Measurements from ENCODE around the gene DDC.

DDC gene

GRCh38 chr7:50413561-50413960 is 151.6 kb downstream of the DDC start:
- no peak for DNase-seq (ENCODE audit: low read depth)
- no peak for TF ChIP-seq CTCF (conservative IDR thresholded peaks at IDR 0.05; ENCODE audit: control insufficient read depth, insufficient read depth, low read depth, low read length)
- no peak overlapping the region for H3K4me3 ChIP-seq (ENCODE audit: control insufficient read depth, low read depth, low read length)

DNA sequence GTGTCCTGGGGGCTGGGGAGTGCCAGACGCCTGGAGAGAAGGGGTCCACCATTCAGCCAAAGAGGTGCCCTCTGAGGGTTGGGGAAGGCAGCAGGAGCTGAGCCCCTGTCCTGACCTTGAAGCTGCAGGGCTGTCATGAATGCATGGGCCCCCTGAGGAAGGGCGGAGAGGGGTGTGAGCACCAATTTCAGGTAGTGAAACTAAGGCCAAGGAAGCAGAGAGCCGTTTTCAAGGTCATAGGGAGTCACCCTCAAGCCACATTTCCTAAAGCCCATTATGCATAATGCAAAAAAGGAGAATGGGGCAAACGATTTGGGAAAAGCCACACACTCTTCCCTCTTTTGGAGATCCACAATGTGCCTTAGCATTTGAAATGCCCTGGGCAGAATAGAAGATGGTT is 152.2 kb downstream of the DDC start:
- no peak for TF ChIP-seq CTCF (conservative IDR thresholded peaks at IDR 0.05; ENCODE audit: control insufficient read depth, insufficient read depth, low read depth, low read length)
- no peak for DNase-seq (ENCODE audit: low read depth)

GRCh38 chr7:50411332-50411731 is 153.9 kb downstream of the DDC start:
- no peak for TF ChIP-seq CTCF (conservative IDR thresholded peaks at IDR 0.05; ENCODE audit: control insufficient read depth, insufficient read depth, low read depth, low read length)
- H3K4me3 ChIP-seq (ENCODE audit: control insufficient read depth, low read depth, low read length): no peak overlapping the region
- no peak for DNase-seq (ENCODE audit: low read depth)

More for the DNA sequence above, 152.2 kb downstream of the DDC start:
- H3K4me3 ChIP-seq (ENCODE audit: control insufficient read depth, low read depth, low read length): no peak overlapping the region

GRCh38 chr7:50409856-50410745 is 155.1 kb downstream of the DDC start:
- DNase-seq (ENCODE audit: low read depth): no peak
- TF ChIP-seq CTCF (conservative IDR thresholded peaks at IDR 0.05; ENCODE audit: control insufficient read depth, insufficient read depth, low read depth, low read length): no peak
- H3K4me3 ChIP-seq (ENCODE audit: control insufficient read depth, low read depth, low read length): no peak overlapping the region

Measured in fibroblast of mammary gland (primary cell).